Neural crest cell (in vitro differentiated cells): Measurements from ENCODE around the gene NR3C2. TPM values are rescaled to one million over a fixed set of nuclear protein-coding genes. Genes with fewer than 3 reads are reported as not detected.
A peak's percentile ranks its signal among the peaks of the same experiment; 100 is the strongest.

ENCODE experiments used
- DNase-seq: peaks from one replicate; pipeline ENCODE4 v3.0.0; 2021; ENCODE audit warnings: low read depth, mixed read lengths, low spot score
- H3K27ac Mint-ChIP-seq: one replicate; pipeline ENCODE4 v1.8.0; 2021; ENCODE audit warnings: mild to moderate bottlenecking, mixed read lengths; ENCODE audit not compliant: unreplicated experiment
- H3K27me3 Mint-ChIP-seq: 2 replicates; pipeline ENCODE4 v1.8.0; 2021; ENCODE audit warnings: low read depth, mild to moderate bottlenecking, mixed read lengths
- H3K36me3 Mint-ChIP-seq: 2 replicates; pipeline ENCODE4 v1.8.0; 2021; ENCODE audit warnings: low read depth, mild to moderate bottlenecking, mixed read lengths
- H3K4me1 Mint-ChIP-seq: 2 replicates; pipeline ENCODE4 v1.8.0; 2021; ENCODE audit warnings: mixed read lengths
- H3K4me3 Mint-ChIP-seq: one replicate; pipeline ENCODE4 v1.8.0; 2021; ENCODE audit warnings: mild to moderate bottlenecking, mixed read lengths
- H3K9me3 Mint-ChIP-seq: 2 replicates; pipeline ENCODE4 v1.8.0; 2021; ENCODE audit warnings: mixed read lengths
- CTCF ChIP-seq: fragments of 200-600 bp; sonication (generic); conservative IDR thresholded peaks from 2 replicates; pipeline ENCODE4 v1.5.0; 2021; ENCODE audit warnings: antibody characterized with exemption, mild to moderate bottlenecking
- total RNA-seq: library from RNA; stranded (reverse); gene quantifications from 2 replicates; pipeline ENCODE4 v1.2.1, GENCODE V29; 2021

The NR3C2 gene
- total RNA-seq, 1 donor from 2014 or later: 0.21 TPM

GRCh38 chr4:148445860-148446330 lies 3.7 kb upstream of the NR3C2 start:
- TF ChIP-seq CTCF: no peak
- H3K4me3 Mint-ChIP-seq: peak overlapping the region; percentile 87
- peaks cover 15% of the 10 kb centered on the region for H3K4me1 Mint-ChIP-seq
- H3K36me3 Mint-ChIP-seq: no peaks in the 10 kb centered on the region
- peaks cover 87% of the 10 kb centered on the region for H3K27me3 Mint-ChIP-seq
- DNase-seq: no peak
- no peaks in the 10 kb centered on the region for H3K9me3 Mint-ChIP-seq
- no peak overlapping the region for H3K27ac Mint-ChIP-seq

GRCh38 chr4:148445071-148445859 lies 3.1 kb upstream of the NR3C2 start:
- no peaks in the 10 kb centered on the region for H3K9me3 Mint-ChIP-seq
- H3K27me3 Mint-ChIP-seq: peaks cover 91% of the 10 kb centered on the region
- H3K27ac Mint-ChIP-seq: no peak overlapping the region
- H3K4me3 Mint-ChIP-seq: peak overlapping the region; percentile 87
- no peak for TF ChIP-seq CTCF
- no peaks in the 10 kb centered on the region for H3K36me3 Mint-ChIP-seq
- DNase-seq: peak; percentile 30
- H3K4me1 Mint-ChIP-seq: peaks cover 15% of the 10 kb centered on the region

GRCh38 chr4:148444296-148445070 lies 2.3 kb upstream of the NR3C2 start:
- Mint-ChIP-seq H3K36me3 (no peaks in the 10 kb centered on the region), H3K27me3 (peaks cover 91% of the 10 kb centered on the region), H3K27ac (no peak overlapping the region), H3K9me3 (no peaks in the 10 kb centered on the region), H3K4me3 (peak overlapping the region; percentile 94), H3K4me1 (peaks cover 15% of the 10 kb centered on the region)
- no peak for TF ChIP-seq CTCF
- DNase-seq: peak; percentile 23

- H3K9me3 Mint-ChIP-seq: no peaks in the 10 kb centered on the region
- peaks cover 89% of the 10 kb centered on the region for H3K27me3 Mint-ChIP-seq
- no peak for TF ChIP-seq CTCF
- no peak overlapping the region for H3K27ac Mint-ChIP-seq
- H3K4me3 Mint-ChIP-seq: peak overlapping the region; percentile 94
- DNase-seq: peak; percentile 4
- no peaks in the 10 kb centered on the region for H3K36me3 Mint-ChIP-seq
- H3K4me1 Mint-ChIP-seq: peaks cover 15% of the 10 kb centered on the region
Measured at GRCh38 chr4:148443512-148444295, 1.5 kb upstream of the NR3C2 start.

- Mint-ChIP-seq H3K27me3 (peaks cover 89% of the 10 kb centered on the region), H3K9me3 (no peaks in the 10 kb centered on the region), H3K27ac (no peak overlapping the region), H3K4me1 (peaks cover 15% of the 10 kb centered on the region), H3K36me3 (no peaks in the 10 kb centered on the region), H3K4me3 (peak overlapping the region; percentile 94)
- DNase-seq: no peak
- no peak for TF ChIP-seq CTCF
Measured at GRCh38 chr4:148442832-148443511, 758 bp upstream of the NR3C2 start.
